ENCODE results near the gene RIOK3. TPM values are rescaled to one million over a fixed set of nuclear protein-coding genes. Genes with fewer than 3 reads are reported as not detected.

RIOK3 gene
- total RNA-seq, 2 donors from 2014 or later: 76.6 to 165 TPM

GRCh38 chr18:23526501-23527063, 73.5 kb downstream of the RIOK3 start:
- intact Hi-C loops (cut with DNase I): no loop called here
- DNase-seq: no peak
- H3K9ac ChIP-seq (ENCODE audit: low read depth in 2 of 2, low read length in 2 of 2): no peak overlapping the region
- H3K27ac ChIP-seq: no peak overlapping the region
- H3K4me3 ChIP-seq: no peak overlapping the region
- peaks cover 18% of the 10 kb centered on the region for H3K36me3 ChIP-seq
- no peaks in the 10 kb centered on the region for H3K9me3 ChIP-seq
- no peaks in the 10 kb centered on the region for H3K27me3 ChIP-seq
- H3K4me1 ChIP-seq: no peaks in the 10 kb centered on the region
- no peak for TF ChIP-seq CTCF (IDR thresholded peaks at IDR 0.05)

GRCh38 chr18:23528580-23529472, 75.7 kb downstream of the RIOK3 start:
- Histone ChIP-seq H3K36me3 (peaks cover 13% of the 10 kb centered on the region), H3K27me3 (no peaks in the 10 kb centered on the region), H3K4me1 (no peaks in the 10 kb centered on the region), H3K4me3 (no peak overlapping the region), H3K27ac (no peak overlapping the region), H3K9me3 (no peaks in the 10 kb centered on the region), H3K9ac (ENCODE audit: low read depth in 2 of 2, low read length in 2 of 2) (no peak overlapping the region)
- intact Hi-C loops (cut with DNase I): no loop called here
- DNase-seq: peak; percentile 39
- no peak for TF ChIP-seq CTCF (IDR thresholded peaks at IDR 0.05)

- H3K9ac ChIP-seq (ENCODE audit: low read depth in 2 of 2, low read length in 2 of 2): no peak overlapping the region
- H3K27me3 ChIP-seq: no peaks in the 10 kb centered on the region
- no peaks in the 10 kb centered on the region for H3K9me3 ChIP-seq
- no peak for TF ChIP-seq CTCF (IDR thresholded peaks at IDR 0.05)
- H3K4me3 ChIP-seq: no peak overlapping the region
- DNase-seq: no peak
- intact Hi-C loops (cut with DNase I): no loop called here
- H3K27ac ChIP-seq: no peak overlapping the region
- peaks cover 20% of the 10 kb centered on the region for H3K36me3 ChIP-seq
- no peaks in the 10 kb centered on the region for H3K4me1 ChIP-seq
Measured at GRCh38 chr18:23529604-23530003, 76.5 kb downstream of the RIOK3 start.

- Histone ChIP-seq H3K9ac (ENCODE audit: low read depth in 2 of 2, low read length in 2 of 2) (no peak overlapping the region), H3K27ac (no peak overlapping the region), H3K4me3 (no peak overlapping the region), H3K36me3 (peaks cover 21% of the 10 kb centered on the region), H3K27me3 (no peaks in the 10 kb centered on the region), H3K4me1 (no peaks in the 10 kb centered on the region), H3K9me3 (no peaks in the 10 kb centered on the region)
- intact Hi-C loops (cut with DNase I): no loop called here
- DNase-seq: no peak
- no peak for TF ChIP-seq CTCF (IDR thresholded peaks at IDR 0.05)
Measured at GRCh38 chr18:23530195-23530594, 77.1 kb downstream of the RIOK3 start.

- Histone ChIP-seq H3K9ac (ENCODE audit: low read depth in 2 of 2, low read length in 2 of 2) (no peak overlapping the region), H3K9me3 (no peaks in the 10 kb centered on the region), H3K27me3 (no peaks in the 10 kb centered on the region), H3K4me3 (no peak overlapping the region), H3K27ac (no peak overlapping the region), H3K36me3 (peaks cover 21% of the 10 kb centered on the region), H3K4me1 (no peaks in the 10 kb centered on the region)
- intact Hi-C loops (cut with DNase I): no loop called here
- DNase-seq: no peak
- TF ChIP-seq CTCF (IDR thresholded peaks at IDR 0.05): no peak
Measured at GRCh38 chr18:23531912-23532311, 78.8 kb downstream of the RIOK3 start.

Other genes starting within 250 kb of the RIOK3 start
- 10 to 100 TPM; 28.4 to 34.9 TPM for gene RMC1, start 50.2 kb downstream of the RIOK3 start, total RNA-seq
- gene NPC1, start 133.2 kb downstream of the RIOK3 start, total RNA-seq: 10 to 100 TPM; 29.9 to 32.3 TPM
- 1 to 10 TPM; 1.0 to 1.1 TPM for gene ANKRD29, start 209.6 kb downstream of the RIOK3 start, total RNA-seq
- gene LAMA3, start 236.2 kb downstream of the RIOK3 start, total RNA-seq: 10 to 100 TPM; 31.9 to 41.3 TPM